ENCODE data around the gene ARHGEF25. TPM values are rescaled to one million over a fixed set of nuclear protein-coding genes. Genes with fewer than 3 reads are reported as not detected.

The ARHGEF25 gene
- polyA plus RNA-seq, 3 donors, result 29.8 to 37.5 (median 36.4) TPM

DNA sequence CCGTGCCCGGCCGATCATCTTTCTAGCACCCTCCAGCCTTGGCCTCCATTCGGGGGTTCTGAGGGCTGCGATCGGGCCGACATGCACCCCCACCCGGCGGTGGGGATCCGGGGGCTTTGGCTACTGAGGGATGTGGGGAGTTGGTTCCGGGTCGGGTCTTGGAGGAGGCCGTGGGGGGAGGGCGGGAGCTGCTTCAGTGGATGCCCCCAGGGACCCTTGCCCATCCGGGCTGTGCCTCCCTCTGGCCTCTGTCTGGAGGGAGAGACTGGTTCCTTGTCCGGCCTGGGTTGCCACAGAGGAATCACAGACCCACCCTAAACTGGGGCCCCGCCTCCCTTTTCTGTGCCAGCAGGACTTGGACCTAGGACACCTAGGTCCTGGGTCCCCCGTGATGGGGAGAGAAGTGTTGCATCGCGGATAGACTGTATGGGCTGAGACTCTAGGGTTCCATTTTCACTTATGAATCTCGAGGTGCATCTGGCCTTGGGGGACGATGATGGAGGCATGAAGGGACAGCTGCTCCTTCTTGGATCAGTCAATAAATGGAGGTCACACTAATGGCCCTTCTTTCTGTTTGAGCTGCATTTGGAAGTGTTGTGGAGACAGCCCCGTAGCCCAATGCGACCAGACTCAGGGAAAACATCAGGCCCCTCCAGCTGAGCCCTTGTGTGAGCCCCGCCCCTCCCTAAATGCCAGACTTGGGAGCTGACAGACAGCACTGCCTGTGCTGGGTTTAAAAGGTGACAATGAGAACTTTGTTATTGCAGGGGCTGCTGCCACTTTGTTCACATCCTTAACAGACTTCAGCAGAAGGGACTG, 6.0 kb upstream of the ARHGEF25 start:
- no peak for DNase-seq (ENCODE audit: extremely low read depth in 1 of 11, low read depth in 9 of 11, low spot score in 4 of 11)

GRCh38 chr12:57605811-57606311, 5.4 kb upstream of the ARHGEF25 start:
- no peak for DNase-seq (ENCODE audit: extremely low read depth in 1 of 11, low read depth in 9 of 11, low spot score in 4 of 11)

DNA sequence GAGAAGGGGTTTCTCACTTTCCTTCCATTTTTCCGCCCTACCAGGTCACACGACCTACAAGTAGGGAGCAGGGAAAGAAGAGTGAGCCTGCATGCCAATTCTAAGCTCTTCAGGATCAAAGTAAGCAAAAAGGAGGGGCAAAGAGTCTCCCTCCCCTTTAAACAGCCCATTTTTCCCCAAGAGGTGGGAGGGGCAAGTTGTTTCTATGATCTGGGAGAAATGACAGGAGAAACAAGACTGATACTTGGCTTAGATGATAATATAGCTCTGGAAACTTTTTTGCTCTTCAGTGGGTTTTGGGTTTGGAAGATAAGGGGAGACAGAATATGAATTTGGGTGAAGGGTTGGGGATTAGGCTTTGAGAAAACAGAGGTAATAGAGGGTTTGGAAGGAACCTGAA, 4.8 kb upstream of the ARHGEF25 start:
- no peak for DNase-seq (ENCODE audit: extremely low read depth in 1 of 11, low read depth in 9 of 11, low spot score in 4 of 11)

GRCh38 chr12:57606821-57607220, 4.4 kb upstream of the ARHGEF25 start:
- DNase-seq (ENCODE audit: extremely low read depth in 1 of 11, low read depth in 9 of 11, low spot score in 4 of 11), result no peak

DNA sequence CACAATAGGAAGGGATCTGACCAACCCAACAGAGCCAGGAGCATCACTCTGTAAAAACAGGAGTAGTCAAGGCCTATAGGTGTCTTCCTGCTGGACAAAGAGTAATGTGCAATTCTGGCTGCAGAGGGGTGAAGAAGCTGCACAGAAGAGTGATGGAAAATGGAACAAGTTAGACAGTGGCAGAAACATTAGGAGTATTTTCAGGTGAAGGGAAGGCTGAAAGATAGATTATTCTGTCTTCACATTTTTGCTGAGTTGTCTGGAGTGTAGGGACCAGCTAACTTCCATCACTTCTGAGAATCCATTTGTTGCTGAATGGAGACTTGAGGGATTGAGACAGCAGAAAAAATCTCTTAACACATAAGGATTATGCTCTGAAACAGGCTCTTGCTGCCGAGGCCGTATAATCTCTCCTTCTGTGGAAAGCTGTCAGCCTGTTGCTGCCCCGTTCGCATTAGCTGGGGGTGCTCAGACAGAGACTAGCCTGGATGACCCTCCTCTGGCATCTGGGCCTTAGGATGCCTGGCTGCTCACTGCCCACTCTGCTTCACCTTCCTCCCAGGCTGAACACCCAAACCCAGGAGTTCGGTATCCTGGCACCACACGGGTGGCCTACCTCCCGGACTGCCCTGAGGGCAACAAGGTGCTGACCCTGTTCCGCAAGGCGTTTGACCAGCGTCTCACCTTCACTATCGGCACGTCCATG, 3.1 kb upstream of the ARHGEF25 start:
- no peak for DNase-seq (ENCODE audit: extremely low read depth in 1 of 11, low read depth in 9 of 11, low spot score in 4 of 11)

DNA sequence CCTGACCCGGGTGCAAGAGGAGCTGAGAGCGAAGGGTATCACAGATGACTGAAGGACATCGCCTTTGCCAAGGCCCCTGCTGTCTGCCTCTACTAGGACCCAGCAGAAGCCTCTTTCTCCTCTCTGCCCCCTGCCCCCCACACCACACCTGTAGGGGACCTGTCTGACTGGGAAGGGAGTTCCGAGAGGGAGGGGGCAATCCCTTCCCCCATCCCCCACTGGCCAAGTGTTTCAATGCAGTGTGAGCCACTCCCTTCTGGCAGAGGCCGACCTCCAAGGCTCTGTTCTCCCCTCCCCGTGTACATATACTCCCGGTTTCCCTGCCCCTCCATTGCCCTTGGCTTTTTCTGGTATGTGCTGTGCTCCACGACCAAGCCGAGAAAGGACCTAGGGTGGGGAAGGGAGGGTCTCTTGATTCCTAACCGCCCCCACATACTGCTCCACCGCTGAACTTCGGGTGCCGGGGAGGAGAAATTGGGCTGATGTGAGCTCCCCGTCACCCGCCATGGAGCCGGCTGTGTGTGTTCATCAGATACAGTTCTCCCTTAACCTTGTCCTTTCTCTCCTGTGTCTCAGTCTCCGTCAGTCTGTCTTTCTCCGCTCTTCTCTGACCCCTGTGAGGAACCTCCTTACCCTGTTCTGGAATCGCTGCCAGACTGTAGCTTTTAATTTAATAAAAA, 2.0 kb upstream of the ARHGEF25 start:
- DNase-seq (ENCODE audit: extremely low read depth in 1 of 11, low read depth in 9 of 11, low spot score in 4 of 11), result no peak

GRCh38 chr12:57609781-57610553, 1.3 kb upstream of the ARHGEF25 start:
- no peak for DNase-seq (ENCODE audit: extremely low read depth in 1 of 11, low read depth in 9 of 11, low spot score in 4 of 11)

DNA sequence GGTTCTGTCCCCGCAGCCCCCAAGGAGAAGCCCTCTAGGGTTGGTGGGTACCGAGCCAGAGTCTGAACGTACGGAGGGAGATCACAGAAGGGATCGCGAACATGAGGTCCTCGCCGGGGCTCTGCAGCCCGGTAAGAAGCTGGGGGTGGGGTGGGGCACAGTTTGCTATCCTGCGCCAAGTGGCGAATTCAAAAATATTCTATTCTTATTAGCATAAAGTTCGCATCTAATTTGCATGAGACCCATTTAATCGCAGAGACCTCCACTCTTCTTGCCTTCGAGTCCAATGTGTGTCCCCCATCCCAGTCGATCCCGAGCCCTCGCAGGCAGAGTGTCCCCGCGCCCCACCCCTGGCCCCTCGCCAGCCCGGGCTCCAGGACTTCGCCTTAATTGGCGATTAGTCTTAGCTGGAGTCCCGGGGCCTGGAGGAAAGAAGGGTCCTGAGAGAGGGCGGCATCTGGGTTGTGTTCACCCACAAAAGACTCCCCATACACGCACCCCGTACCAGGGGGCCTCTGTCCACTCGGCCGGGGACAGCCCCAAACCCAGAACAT, 604 bp upstream of the ARHGEF25 start:
- no peak for DNase-seq (ENCODE audit: extremely low read depth in 1 of 11, low read depth in 9 of 11, low spot score in 4 of 11)

DNA sequence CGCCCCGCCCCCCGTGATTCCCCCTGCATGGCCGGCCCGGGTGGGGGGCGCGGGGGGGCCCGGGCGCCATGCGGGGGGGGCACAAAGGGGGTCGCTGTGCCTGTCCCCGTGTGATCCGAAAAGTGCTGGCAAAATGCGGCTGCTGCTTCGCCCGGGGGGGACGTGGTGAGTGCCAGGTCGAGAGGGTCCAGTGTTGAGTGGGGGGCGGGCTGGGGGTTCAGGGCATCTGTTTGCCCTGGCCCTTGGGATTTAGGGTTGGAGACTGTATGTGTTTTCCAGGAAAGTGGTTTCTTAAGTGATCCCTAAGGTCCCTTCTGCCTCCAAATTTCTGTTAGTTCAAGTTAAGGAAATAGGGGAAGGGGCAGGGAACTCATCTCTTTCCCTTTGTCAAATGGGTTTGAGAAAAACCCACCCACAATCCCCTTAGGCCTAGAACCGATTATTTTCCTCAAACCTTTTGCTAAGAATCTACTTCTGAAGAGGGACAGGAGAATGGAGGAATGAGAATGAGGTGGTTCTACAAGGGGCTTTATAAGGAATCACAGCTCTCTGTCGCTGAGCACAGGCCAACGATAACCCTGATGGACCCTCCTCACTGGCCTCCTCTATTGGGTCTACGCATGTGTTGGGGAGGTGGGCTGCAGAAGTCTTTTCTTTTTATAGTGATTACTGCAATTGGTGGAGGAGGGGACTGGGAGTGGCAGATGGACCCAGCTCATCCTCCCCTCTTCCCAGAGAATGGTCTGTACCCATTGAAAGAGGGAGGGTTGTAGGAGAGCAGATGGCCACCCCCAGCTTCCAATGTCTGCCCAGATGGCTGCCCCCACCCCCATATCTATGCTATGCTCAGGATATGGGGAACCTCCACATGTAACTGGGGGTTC, 834 bp downstream of the ARHGEF25 start:
- DNase-seq (ENCODE audit: extremely low read depth in 1 of 11, low read depth in 9 of 11, low spot score in 4 of 11), result no peak

DNA sequence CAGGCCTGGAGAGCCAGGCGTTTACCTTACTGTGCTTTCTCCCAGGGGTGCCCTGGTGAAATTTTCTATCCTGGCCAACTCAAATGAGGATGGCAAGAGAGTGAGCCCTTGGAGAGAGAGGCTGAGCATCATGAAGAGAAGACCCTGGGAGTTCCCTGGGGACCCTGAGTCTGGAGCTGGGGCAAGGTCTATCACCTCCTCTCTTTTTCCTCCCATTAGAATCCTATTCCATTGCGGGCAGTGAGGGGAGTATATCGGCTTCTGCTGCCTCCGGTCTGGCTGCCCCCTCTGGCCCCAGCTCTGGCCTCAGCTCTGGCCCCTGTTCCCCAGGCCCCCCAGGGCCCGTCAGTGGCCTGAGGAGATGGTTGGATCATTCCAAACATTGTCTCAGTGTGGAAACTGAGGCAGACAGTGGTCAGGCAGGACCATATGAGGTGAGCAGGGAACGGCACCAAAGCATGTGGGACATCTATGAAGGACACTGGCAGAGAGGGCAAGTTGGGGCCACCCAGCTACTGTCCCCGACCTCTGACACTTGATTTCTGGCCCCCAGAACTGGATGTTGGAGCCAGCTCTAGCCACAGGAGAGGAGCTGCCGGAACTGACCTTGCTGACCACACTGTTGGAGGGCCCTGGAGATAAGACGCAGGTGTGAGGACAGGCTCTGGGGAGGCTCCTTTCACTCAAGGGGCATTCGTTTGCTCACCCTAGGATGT, 1.6 kb downstream of the ARHGEF25 start:
- no peak for DNase-seq (ENCODE audit: extremely low read depth in 1 of 11, low read depth in 9 of 11, low spot score in 4 of 11)

- no peak for DNase-seq (ENCODE audit: extremely low read depth in 1 of 11, low read depth in 9 of 11, low spot score in 4 of 11)
Observed at GRCh38 chr12:57613427-57614109, 2.3 kb downstream of the ARHGEF25 start.

DNA sequence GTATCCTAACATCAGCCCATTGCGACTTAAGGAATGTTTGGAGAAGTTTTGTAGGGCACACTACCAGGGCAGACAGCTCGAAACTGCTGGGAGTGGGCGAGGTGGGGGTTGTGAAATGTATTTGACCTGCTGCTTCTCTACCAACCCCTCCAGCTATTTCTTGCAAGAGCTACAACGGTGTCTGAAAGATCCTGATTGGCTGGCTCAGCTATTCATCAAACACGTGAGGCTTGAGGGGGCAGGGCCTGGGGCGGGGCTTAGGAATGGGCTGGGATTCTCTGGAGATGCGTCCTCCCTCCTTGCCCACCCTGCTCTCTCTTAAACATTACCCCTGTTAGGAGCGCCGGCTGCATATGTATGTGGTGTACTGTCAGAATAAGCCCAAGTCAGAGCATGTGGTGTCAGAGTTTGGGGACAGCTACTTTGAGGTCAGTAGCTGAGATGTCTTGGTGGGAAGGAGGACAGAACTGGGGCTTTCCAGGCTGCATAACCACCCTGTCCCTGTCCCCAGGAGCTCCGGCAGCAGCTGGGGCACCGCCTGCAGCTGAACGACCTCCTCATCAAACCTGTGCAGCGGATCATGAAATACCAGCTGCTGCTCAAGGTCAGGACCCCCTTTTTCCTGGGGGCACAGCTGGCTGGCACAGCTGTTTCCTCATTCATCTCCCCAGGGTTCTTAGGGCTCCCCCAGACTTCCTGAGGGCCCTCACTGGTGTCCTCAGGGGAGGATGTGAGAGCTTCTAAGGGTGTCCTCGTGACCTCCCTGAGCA, 3.1 kb downstream of the ARHGEF25 start:
- DNase-seq (ENCODE audit: extremely low read depth in 1 of 11, low read depth in 9 of 11, low spot score in 4 of 11), result no peak

DNA sequence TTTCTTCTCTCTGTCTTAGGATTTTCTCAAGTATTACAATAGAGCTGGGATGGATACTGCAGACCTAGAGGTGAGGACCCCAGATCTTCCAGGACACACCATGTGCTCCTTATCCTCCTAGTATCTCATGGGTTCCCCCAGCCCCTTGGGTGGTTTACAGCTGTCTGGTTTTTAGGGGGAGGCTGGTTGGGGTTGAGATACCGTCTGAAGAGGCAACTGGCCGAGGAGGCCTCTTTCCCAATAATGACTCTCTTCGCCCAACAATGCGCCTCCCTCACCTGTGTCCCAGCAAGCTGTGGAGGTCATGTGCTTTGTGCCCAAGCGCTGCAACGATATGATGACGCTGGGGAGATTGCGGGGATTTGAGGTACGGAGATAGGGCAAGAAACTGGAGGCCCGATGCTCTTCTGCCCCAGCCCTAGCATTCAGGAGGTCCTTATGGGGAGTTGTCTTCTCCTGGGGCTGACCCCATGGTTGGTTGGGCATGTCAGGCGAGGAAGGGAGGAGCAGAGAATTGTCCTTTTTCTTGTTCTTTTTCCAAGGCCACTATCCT, 3.8 kb downstream of the ARHGEF25 start:
- no peak for DNase-seq (ENCODE audit: extremely low read depth in 1 of 11, low read depth in 9 of 11, low spot score in 4 of 11)

- DNase-seq (ENCODE audit: extremely low read depth in 1 of 11, low read depth in 9 of 11, low spot score in 4 of 11), result no peak
Observed at GRCh38 chr12:57615637-57616036, 4.4 kb downstream of the ARHGEF25 start.

DNA sequence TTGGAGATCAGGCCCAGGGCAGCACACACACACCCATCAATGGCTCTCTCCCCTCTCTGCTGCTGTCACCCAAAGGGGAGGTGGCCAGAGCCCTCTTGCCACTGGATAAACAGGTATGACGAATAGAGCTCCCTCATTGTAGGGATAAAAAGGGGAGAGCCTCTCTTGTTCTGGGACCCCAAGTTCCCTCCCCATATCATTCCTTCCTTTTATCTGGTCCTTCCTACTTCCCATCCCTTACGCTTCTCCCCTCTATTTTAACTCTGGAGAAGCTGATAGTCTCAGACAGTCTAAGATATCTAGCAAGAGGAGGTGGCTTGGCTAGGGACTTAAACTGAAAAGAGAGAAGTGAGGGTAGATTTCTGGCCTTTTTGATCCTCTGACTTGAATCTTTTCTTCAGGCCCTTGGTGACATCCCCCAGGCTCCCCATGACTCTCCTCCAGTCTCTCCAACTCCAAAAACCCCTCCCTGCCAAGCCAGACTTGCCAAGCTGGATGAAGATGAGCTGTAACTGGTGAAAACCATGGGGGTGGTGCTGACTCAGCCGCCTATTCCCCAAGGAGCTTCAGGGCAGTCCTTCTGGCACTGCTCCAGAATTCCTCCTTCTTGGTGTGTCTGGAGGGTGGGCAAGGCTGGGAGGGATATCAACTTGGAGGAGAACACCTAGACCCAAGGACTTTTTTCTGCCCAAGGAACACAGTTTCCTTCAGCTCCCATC, 5.3 kb downstream of the ARHGEF25 start:
- no peak for DNase-seq (ENCODE audit: extremely low read depth in 1 of 11, low read depth in 9 of 11, low spot score in 4 of 11)

Data from renal cortex interstitium (tissue), 11 donors.